GM08714 (cell line): ENCODE data around the gene TTLL11.

Source experiments
- H3K4me3 ChIP-seq: fragments of 200-500 bp; sonication (Bioruptor generic); 2 replicates; pipeline ENCODE4 v1.5.1; 2014; ENCODE audit warnings: mild to moderate bottlenecking, low read length, inconsistent platforms
- ZNF274 ChIP-seq: IDR thresholded peaks from 2 replicates; pipeline ENCODE4 v1.6.1; 2012; ENCODE audit warnings: mild to moderate bottlenecking, low read depth, low read length

The TTLL11 gene

DNA sequence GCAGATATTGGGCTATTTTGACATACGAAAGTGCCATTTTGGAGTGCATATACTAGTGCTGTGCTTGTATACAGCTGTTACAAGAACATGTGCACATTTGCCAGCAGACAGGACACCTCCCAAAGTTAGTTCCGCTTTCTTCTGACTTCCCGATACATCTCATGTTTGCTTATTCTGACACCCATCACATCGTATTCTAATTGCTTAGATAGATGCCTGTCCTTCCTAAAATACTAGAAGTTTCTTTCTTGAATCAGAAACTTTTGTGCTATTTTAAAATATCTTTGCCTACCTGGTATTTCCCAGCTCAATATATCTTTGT is 177.8 kb downstream of the TTLL11 start:
- no peak overlapping the region for H3K4me3 ChIP-seq
- no peak for TF ChIP-seq ZNF274

GRCh38 chr9:121914604-121915303 is 178.4 kb downstream of the TTLL11 start:
- no peak overlapping the region for H3K4me3 ChIP-seq
- TF ChIP-seq ZNF274, result no peak

GRCh38 chr9:121914017-121914595 is 179.0 kb downstream of the TTLL11 start:
- TF ChIP-seq ZNF274, result no peak
- no peak overlapping the region for H3K4me3 ChIP-seq

DNA sequence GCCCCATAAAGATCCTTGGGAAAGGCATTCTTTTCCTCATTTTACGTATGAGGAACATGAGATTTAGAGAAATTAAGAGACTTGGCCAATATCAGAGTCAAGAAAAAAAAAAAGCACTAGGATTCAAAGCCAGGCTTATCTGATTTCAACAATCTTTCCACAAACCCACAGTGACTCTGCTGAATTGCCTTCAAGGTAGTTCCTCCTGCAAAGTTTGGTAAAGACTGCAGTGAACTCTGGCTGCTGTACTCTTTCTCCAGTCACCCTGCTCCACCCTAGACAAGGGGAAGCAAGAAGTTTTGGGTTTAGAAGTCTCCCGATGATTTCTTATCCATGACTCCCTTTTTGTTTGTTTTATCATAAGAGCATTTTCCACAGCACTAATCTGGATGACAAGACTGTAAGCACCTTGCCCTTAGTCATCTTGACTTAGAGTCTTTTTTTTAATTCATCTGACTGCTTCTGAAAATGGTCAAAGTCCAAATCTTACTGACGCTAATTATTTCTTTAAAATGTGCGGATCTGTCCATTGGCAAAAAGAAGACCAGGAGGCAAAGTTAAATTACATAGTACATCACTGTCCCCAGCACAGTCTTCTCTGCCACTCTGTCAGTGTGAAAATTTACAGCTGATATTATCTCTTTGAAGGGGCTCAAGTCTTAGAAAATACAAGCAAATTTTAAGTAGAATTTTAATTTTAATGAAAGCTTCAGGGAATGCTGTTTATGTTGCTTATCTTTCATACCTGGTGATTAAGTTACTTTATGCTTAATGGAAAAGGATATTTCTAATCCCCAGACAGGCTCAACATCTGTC is 180.1 kb downstream of the TTLL11 start:
- no peak overlapping the region for H3K4me3 ChIP-seq
- TF ChIP-seq ZNF274, result no peak

DNA sequence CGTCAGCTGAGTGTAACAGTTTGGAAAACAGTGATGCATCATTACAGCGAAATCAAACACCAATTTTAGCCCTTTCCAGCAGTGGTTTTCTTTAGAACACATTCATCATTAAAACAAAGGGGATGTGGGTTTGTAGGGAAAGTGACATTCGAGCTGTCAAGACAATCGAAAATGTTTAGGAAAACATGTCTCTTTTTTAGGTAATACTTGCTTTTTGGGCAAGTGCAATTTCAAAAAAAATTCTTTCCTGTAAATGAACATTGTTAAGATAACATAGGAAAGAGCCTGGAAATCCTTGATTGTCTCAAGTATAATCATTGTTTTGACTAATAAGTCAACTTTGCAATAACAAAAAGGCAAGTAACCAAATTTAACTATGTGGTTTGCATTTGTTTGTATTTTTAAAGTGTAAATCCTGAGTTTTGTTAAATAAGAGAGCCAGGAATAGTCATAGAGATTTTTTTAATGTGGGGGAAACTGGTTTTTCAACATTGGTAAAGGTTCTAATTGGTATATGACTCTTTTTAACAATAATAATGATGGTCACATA is 182.5 kb downstream of the TTLL11 start:
- H3K4me3 ChIP-seq, result no peak overlapping the region
- no peak for TF ChIP-seq ZNF274

- no peak for TF ChIP-seq ZNF274
Observed at GRCh38 chr9:121909111-121909510, 184.0 kb downstream of the TTLL11 start.

DNA sequence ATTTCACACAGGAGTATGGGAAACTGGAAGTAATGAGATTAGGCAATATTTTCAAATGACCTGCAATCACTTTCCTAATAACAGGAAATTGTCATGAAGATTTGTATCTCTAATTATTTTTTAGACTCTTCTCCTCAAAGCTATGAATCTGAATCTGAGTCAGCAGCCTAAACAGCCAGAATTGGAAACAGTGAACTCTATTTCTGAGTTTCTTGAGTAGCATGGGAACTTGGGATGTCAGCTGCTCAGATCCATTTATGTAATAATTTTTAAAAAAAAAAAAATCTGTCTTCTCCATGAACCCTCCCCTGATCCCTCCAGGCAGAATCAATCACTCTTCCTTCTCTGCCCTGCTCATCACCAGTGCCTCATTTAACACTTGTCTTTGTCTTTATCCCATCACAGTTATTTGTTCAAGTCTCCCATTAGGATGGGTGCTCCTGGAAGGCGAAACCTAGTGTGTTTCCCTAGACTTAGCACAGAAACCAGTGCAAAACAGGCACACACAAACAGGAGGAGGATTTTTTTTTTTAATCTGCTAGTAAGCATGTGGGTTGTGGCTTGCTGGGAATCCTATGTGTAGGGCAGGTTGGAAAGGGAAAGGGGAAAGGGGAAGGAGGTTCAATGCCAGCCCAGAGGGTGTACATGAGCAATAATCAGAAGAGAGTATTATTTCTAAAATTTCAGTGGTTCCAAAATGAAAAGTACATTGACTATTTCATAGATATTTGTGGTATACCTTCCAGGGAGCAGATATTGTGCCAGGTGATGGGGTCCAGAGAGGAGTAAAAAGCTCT is 186.8 kb downstream of the TTLL11 start:
- TF ChIP-seq ZNF274, result no peak
- H3K4me3 ChIP-seq, result no peak overlapping the region

More at GRCh38 chr9:121909111-121909510, 184.0 kb downstream of the TTLL11 start:
- H3K4me3 ChIP-seq, result no peak overlapping the region

- TF ChIP-seq ZNF274, result no peak
- H3K4me3 ChIP-seq, result no peak overlapping the region
Observed at GRCh38 chr9:121902461-121903135, 190.5 kb downstream of the TTLL11 start.

DNA sequence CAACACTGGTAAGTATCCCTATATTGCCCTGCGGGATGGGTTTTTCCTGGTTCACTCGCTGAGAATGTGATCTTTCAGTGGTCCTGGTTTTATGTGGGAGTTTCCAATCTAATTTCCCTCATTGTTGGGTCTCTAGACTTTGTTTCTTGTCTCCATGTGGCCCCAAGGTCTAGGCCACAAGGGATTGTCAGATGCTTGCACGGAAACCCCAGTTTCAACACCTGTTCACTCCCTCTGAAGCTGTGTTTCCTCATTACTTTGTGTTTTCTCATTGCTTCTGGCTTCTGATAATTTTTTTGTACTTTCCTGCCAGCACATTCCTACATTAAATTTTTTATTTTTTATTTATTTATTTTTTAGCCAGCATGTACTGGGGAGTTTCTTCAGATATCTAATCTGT is 191.5 kb downstream of the TTLL11 start:
- no peak overlapping the region for H3K4me3 ChIP-seq
- TF ChIP-seq ZNF274, result no peak

GRCh38 chr9:121900163-121900562 is 192.9 kb downstream of the TTLL11 start:
- TF ChIP-seq ZNF274, result no peak
- H3K4me3 ChIP-seq, result no peak overlapping the region

DNA sequence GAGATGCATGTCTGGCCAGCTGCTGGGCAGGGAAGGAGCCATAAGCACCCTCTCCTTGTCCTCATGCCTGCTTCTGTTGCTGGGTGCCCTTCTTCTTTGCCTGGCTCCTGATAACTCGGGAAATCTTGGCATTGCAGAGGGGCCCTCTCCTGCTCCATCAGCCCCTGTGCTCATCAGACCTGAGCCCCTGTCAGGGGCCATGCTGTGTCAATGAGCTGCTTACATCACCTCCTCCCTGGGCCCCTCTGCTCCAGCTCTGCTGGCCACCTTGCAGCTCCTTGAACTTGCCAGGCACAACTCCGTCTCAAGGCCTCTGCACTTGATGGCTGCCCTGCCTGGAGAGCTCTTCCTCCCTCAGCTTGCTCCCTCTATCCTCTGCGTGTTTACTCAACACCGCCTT is 194.3 kb downstream of the TTLL11 start:
- H3K4me3 ChIP-seq, result no peak overlapping the region
- TF ChIP-seq ZNF274, result no peak

GRCh38 chr9:121897140-121897539 is 196.0 kb downstream of the TTLL11 start:
- no peak overlapping the region for H3K4me3 ChIP-seq
- no peak for TF ChIP-seq ZNF274

DNA sequence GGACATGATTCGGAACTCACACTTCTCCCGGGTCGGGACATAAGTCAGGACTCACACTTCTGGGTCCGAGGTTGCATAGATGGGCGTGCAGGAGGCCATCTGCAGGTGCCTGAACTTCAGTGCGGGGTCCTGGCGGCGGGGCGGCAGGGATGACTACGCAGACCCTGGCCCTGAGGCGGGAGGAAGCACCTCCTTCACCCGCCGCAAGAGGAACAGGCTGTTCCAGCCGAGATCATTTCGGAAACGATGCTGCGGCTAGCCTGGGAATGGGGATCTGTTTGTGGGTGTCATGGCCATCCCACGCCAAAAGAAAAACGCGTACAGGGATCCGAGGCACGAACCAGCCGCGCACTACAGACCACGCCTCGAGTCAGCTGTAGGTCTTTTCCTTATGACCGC is 196.6 kb downstream of the TTLL11 start:
- H3K4me3 ChIP-seq, result no peak overlapping the region
- no peak for TF ChIP-seq ZNF274
